Cerebellar nuclear complex (tissue), 1 donor: Measurements from ENCODE around the gene MRPL2.

ENCODE experiments used
- DNase-seq, 2 experiments: peaks; one replicate each; lab custom pipeline; 2025; lab: John Stamatoyannopoulos, UW

The MRPL2 gene

DNA sequence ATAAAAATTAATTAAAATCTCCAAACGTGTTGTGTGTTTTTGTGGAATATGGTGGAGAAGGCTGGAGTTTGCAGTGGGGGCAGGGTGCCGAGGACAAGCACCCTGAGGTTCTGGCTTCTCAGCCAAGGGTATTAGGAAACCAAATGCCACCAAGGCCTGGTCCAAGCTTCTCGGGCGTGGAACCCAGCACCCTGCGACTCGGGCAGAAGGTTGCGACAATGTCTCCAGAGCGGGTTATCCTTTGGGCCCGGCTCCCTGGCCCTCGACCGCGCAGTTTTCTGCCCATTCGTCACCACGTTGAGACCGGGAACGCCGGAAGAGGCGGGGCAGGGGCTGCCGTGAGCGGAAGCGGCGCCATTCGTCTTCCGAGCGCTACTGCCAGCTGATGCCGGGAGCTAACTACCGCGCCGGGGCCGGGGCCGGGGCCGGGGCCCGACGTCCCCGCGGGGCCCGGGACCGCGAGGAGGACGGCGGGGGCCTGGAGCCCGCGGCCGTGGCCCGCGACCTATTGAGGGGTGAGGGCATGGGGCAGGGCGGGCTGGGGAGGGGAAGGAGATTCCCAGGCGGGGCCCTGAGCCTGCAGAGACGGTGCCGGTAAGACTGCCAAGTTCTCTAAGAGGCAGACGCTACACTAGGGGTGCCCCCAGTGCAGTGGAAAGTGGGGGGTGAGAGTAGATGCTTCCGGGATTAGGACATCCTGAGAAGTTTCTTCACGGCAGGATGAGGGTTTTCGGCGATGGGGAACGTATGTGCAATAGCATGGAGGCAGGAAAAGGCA lies 37.8 kb downstream of the MRPL2 start, which contains the start of gene RRP36:
Gene RRP36 (plus strand): TSS at position 354 of the 778 bp plus-strand sequence. CDS start 32 bp downstream, at position 386.
- DNase-seq = peak in 1 of 2 experiments; percentile 9

DNA sequence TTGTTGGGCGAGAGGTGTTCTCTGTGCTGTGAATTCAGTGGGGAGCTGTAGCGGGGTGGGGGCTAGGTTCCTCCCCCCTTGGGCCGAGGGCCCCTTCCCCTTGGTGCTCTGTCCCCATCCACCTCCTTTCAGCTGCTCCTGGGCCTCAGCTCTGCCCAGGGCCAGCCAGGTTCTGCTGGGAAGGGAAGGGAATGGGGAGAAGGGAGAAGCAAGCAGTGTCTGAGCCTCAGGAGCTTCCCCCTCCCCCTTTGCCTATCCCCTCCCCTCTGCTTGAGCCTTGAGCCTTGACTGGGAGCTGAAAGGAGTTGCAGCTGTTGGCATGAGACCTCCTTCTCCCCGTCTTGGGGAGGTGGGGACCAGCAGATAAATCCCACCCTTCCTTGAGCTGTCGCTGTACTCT lies 38.4 kb downstream of the MRPL2 start:
- DNase-seq = no peak

DNA sequence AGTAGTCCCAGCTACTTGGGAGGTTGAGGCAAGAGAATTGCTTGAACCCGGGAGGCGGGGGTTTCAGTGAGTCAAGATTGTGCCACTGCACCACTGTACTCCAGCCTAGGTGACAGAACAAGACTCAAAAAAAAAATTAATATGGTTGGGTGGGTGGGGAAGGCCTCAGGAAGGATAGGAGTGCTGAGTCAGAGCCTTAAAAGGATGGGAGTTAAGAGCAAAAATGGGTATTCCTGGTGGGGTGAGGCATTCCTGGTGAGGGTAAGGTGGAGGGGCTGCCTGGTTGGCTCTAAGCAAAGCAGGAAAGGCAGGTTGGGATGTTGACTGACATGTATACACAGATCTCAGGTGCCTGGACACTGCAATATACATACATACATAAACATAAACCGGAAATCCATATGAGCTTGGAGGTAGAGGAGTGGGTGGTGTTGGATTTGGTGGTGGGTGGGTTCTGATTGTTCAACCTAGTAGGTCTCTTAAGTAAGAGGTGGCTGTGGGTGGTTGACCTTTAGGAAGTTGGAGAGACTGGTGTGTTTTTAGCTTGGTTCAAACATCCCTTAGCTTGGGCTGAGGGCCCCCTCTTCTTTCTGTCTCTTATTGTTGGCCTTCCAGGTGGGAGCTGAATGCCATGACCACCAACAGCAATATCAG lies 39.1 kb downstream of the MRPL2 start:
- no peak for DNase-seq

DNA sequence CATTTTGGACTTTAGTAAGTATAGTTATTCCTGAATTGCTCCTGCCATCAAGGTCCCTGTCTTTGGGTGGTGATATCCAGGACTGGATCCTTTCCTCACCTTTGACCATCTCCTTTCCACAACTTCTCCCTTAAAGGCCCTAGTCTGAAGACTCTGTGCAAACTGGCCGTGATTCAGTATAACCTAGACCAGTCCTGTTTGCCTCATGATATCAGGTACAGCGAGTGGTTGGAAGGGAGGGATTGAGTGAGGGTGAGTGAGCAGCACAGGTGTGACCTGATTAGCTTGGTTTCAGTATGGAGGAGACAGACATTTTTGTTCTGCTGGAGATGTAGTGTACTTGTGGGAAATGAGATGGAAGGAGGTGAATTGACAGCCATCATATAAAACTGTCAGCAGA lies 40.1 kb downstream of the MRPL2 start:
- no peak for DNase-seq

DNA sequence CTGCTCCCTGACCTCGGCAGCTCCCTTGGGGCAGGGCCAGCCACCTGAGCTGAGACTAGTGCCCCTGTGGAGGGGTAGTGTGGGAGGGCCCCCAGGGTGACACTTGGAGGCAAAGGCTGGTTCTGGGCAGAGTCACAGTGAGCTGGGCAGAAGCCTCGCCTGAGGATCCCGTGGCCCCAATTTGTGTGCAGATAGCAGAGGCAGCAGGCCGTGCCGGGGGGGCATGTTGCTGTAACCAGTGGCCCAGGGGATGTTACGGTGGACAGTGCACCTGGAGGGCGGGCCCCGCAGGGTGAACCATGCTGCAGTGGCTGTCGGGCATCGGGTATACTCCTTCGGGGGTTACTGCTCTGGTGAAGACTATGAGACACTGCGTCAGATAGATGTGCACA lies 42.3 kb downstream of the MRPL2 start:
- no peak for DNase-seq

DNA sequence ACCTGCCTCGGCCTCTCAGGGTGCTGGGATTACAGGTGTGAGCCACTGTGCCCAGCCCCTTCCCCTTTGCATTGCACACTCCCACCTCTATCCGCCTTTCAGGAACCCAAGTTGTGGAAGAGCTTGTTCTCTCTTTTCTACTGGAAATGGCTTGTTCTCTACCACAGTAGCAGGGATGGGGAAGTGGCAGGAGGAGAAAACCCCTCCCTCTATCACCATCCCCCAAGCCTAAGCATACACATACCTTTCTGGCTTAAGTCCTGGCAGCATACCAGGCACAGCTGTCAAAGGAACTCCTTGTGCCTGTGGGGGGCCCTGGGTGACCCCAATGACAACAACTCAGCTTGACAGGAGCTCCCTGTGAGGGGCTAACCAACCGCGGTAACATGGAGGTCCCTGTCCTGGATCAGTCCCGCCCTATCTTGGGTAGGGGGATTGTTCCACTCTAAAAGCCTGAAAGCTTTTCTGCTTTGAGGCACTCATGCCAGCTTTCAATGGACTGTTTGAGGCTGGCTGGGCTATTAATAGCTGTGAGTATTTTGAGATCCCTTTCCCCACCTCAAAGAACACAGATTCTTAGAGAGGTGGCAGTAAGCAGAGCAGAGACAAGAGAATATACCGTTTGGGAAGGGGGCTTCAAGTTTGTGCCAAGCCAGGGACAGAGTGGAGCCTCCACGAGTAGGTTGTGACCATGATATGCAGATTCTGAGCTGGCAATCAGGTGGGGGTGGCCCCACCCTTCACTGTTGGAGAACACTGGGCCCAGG lies 42.9 kb downstream of the MRPL2 start:
- no peak for DNase-seq

DNA sequence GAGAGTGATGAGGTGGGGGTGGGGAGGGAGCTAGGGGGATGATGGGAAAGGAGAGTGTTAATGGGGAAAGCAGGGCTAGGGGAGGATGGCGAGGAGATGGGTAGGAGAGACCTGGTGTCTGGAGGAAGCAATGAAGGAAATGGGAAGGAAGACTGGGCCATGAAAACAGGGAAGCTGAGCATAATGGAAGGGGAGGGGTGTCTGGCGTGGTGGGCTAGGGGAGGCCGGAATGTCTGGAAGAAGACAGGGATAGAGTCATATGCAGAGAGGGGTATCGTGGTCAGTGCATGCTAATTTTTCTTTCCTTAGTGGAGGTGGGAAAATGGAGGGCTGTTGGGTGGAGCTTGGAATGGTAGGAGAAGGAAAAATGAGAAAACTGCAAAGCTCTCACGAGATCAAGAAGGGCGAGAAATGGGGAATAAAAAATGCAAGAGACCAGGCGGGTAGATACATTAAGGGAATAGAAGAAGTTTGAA lies 44.8 kb downstream of the MRPL2 start:
- DNase-seq = no peak

DNA sequence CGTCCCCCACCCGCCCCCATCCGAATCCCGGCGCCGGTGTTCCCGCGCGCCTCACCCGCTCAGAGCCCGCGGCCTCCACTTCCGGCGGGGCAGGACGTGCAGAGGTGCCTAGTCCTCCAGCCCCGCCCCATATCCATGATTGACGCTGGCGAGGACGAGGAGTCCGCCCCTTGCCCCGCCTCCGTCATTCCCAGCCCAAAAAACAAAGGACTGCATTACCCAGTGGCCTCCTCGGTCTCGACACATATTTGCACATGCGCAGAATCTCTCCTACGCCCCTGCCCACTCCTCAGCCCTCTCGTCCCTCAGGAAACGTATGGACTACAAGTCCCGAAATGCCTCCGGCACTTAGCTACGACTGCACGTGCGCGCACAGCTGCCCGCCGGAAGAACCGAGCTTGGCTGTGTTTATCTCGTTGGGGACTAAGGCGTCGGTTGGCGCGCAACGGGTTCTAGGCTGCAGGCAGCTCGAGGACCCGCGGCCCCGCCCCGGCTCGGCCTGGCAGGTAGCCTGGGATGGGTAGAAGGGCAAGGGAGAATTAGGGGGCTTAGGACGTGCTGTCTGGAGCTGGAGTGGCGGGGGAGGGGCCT lies 45.3 kb downstream of the MRPL2 start, which contains the start of the genes KLHDC3 and MEA1:
Gene KLHDC3 (plus strand): TSS at position 407 of the 591 bp plus-strand sequence. CDS start 2,944 bp downstream, outside the sequence.
Gene MEA1 (minus strand): TSS at position 104 of the 591 bp plus-strand sequence. CDS start 133 bp downstream, outside the sequence.
- DNase-seq = peak; percentile 99

DNA sequence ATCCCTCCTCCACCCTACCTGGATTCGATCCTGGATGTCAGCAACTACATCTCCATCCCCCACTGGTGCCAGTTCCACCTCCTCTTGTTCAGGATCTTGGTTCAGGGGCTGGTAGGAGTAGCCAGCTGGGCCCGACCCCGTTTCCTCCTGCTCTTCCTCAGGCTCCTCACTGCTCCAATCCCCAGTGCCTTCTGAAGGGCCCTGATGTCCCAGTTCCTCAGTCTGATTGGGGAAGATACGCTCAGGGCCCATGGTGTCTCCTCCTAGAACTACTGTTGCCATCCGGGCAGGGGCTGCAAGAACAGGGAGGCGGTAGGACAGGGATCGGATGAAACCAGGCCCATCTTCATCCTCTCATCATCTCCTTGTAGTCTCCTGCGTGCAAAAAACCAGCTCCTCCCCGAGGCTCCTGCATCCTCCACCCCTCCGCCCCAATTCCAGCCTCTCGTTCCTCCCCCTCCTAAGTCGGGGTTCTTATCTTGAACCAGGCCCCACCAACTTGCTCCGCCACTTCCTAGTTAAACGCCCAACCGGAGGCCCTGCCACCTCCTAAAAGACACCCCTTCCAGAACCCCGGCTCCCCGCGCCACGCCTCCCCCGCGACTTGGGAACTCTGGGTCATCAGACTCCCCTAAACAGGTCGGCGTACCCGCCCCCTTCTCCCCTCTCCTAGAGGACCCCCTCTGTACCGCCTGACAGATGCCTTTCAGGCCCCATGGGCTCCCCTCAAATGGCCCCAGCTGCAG lies 46.0 kb downstream of the MRPL2 start:
- no peak for DNase-seq

DNA sequence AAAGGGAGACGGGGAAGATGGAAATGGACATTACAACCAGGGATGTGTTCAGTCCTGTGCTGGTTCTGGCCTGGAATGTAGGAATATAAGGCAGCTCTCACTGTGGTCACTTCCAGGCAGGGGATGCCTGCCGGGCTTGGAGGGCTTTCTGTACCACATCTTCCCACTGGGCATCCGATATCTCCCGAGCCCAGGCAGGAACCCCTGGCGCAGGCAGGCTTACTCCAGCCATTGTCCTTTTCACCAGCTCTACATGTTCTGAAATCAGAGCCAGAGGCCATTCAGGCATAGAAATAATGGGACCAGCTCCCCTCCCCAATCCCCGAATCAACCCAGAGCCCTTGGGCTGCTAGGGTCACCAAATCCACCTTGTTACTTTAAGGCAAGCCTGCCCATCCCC lies 46.9 kb downstream of the MRPL2 start:
- no peak for DNase-seq

DNA sequence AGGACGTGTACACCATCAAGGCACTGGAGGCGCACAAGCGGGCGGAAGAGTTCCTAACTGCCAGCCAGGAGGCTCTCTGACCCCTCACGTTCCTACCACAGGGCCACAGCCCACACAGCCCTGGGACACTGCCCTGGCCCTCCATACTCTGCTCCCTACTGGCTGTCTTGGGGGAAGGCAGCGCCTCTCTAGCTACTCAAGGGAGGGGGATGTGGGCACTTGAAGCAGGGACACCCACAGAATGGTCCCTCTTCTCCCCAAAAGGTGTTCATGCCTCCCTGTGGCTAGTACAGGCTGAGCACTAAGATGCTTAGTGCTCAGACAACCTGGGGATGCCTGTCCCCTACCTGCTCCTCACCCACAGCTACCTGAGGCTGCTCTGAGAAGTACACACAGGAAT lies 48.0 kb downstream of the MRPL2 start:
- DNase-seq = no peak

DNA sequence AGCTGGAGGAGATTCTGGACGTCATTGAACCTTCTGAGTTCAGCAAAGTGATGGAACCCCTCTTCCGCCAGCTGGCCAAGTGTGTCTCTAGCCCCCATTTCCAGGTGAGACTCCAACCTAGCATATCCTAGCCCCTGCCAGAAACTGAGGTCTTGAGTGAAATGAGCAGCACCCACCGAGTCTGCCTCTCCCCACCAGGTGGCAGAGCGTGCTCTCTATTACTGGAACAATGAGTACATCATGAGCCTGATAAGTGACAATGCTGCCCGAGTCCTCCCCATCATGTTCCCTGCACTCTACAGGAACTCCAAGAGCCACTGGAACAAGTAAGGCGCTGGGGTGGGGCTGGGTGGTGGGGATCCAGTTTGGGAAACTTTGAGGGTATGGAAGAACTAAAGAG lies 50.1 kb downstream of the MRPL2 start:
- no peak for DNase-seq

DNA sequence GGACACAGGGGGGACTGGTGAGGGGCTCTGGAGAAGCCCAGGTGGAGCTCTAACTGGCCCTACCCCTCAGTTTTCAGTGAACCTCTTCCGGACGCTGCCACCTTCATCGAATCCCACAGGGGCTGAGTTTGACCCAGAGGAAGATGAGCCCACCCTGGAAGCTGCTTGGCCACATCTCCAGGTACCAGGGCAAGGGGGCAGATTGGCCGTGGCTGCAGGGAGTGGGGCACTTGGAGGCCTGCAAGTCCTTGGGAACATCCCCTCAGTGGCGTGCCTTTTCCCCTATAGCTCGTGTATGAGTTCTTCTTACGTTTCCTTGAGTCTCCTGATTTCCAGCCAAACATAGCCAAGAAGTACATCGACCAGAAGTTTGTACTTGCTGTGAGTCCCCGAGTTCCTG lies 52.1 kb downstream of the MRPL2 start:
- no peak for DNase-seq

DNA sequence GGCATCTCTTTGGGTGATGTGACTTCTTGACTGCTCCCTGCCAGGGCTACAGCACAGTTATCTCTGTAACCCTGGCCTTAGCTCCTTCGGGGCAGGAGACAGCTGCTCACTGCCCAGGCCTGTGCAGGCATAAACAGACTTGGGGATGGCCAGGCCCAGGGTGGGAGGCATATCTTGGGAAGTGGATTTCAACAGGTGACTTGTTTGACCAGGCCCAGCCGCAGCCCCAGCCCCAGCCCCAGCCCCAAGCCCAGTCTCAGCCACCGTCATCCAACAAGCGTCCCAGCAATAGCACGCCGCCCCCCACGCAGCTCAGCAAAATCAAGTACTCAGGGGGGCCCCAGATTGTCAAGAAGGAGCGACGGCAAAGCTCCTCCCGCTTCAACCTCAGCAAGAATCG lies 53.0 kb downstream of the MRPL2 start:
- DNase-seq = no peak

DNA sequence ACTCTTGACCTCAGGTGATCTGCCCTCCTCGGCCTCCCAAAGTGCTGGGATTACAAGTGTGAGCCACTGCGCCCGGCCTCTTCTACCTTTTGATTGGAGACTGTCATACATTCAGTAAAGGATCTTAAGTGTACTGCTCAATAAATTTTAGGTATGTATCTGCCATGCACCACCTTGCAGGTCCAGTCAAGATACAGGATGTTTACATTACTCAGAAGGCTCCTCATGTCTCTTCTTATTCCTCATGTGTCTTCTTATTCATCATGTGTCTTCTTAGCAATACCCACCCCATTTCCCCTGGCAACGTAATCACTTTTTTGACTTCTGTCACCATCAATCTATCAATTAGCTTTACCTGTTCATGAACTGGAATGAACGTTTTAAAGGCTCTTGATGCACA lies 53.4 kb downstream of the MRPL2 start:
- no peak for DNase-seq
